Left lobe of liver (tissue), 2 donors: ENCODE results near the gene CDC25A. TPM values are rescaled to one million over a fixed set of nuclear protein-coding genes. Genes with fewer than 3 reads are reported as not detected.
"Not testable (repeated sequence)": the region's sequence is repeated elsewhere in the genome, so short reads cannot be mapped to it uniquely, and the experiment has no call there.

ENCODE experiments used
- ATAC-seq: fragments of 200-7000 bp; cut with Tn5 transposase; one replicate; pipeline ENCODE4 v1.9.1; 2020; ENCODE audit warnings: mild to moderate bottlenecking, moderate library complexity
- DNase-seq: peaks from one replicate; pipeline ENCODE4 v3.0.0-alpha.2; 2020; ENCODE audit warnings: low spot score
- total RNA-seq: library from RNA; stranded (reverse); gene quantifications from one replicate; pipeline ENCODE4 v1.2.1, GENCODE V29; 2021
- donor health status: DM: no; HTN: no; CAD: no; lungs with moderate emphysema.
- donor health status: DM: no; HTN: yes; CAD: no.

Gene CDC25A
- total RNA-seq, 1 donor from 2014 or later: 0.58 TPM

- not testable (repeated sequence) for DNase-seq
Measured at GRCh38 chr3:48112108-48112791, 76.0 kb downstream of the CDC25A start.

GRCh38 chr3:48110463-48110862 is 77.8 kb downstream of the CDC25A start:
- DNase-seq (no peak), ATAC-seq (no peak)

More at GRCh38 chr3:48112108-48112791, 76.0 kb downstream of the CDC25A start:
- ATAC-seq: not testable (repeated sequence)

- no peak for ATAC-seq
- no peak for DNase-seq
Measured at GRCh38 chr3:48107227-48107626, 81.0 kb downstream of the CDC25A start.

Other genes with a start within 250 kb of the CDC25A start
- gene MAP4, start 172.0 kb downstream of the CDC25A start, total RNA-seq: 66.1 TPM
- 0.40 TPM for gene CAMP, start 35.1 kb upstream of the CDC25A start, total RNA-seq
- 2.2 TPM for gene ZNF589, start 52.7 kb upstream of the CDC25A start, total RNA-seq
- gene NME6, start 113.0 kb upstream of the CDC25A start, total RNA-seq: 10.7 TPM
- gene SPINK8, start 145.2 kb upstream of the CDC25A start, total RNA-seq: not detected
- gene FBXW12, start 183.8 kb upstream of the CDC25A start, total RNA-seq: not detected
- gene PLXNB1, start 241.7 kb upstream of the CDC25A start, total RNA-seq: 142 TPM